ENCODE measurements around the gene ACKR2. TPM values are rescaled to one million over a fixed set of nuclear protein-coding genes. Genes with fewer than 3 reads are reported as not detected.

Gene ACKR2
- total RNA-seq, 1 experiment from 2014 or later: 0.76 TPM

GRCh38 chr3:42846685-42847522, 37.7 kb downstream of the ACKR2 start:
- H3K27me3 ChIP-seq (ENCODE audit: insufficient read depth, low read length): no peaks in the 10 kb centered on the region
- POLR2A ChIA-PET: no interaction called here
- no peaks in the 10 kb centered on the region for H4K20me1 ChIP-seq (ENCODE audit: insufficient read depth)
- intact Hi-C loops (cut with micrococcal nuclease): no loop called here
- H3K27ac ChIP-seq (ENCODE audit: low read depth, low read length): no peak overlapping the region
- H3K36me3 ChIP-seq (ENCODE audit: control insufficient read depth in 1 of 2, insufficient read depth in 2 of 2, low read length in 2 of 2): no peaks in the 10 kb centered on the region
- RAD21 ChIA-PET (ENCODE audit: low non-redundant PET in 1 of 2, low total read pairs in 2 of 2, uncharacterized antibody in 2 of 2, unreplicated experiment in 2 of 2): no interaction called here
- DNase-seq (ENCODE audit: low read depth, low spot score) (no peak), ATAC-seq (no peak)
- no peak overlapping the region for H3K4me3 ChIP-seq (replicated peaks in 1 of 2; ENCODE audit: low read depth in 1 of 2, low read length in 2 of 2)
- no peaks in the 10 kb centered on the region for H3K9me3 ChIP-seq (ENCODE audit: control insufficient read depth in 1 of 2, insufficient read depth in 1 of 2, low read depth in 1 of 2, low read length in 2 of 2)
- no peak for TF ChIP-seq ZBTB33 (IDR thresholded peaks at IDR 0.05; ENCODE audit: extremely low read depth, insufficient replicate concordance, low read length)
- no peak for TF ChIP-seq MAX (IDR thresholded peaks at IDR 0.05)
- TF ChIP-seq ZNF274 (IDR thresholded peaks at IDR 0.05; ENCODE audit: low read depth, low read length): no peak
- no peak for TF ChIP-seq EZH2 (IDR thresholded peaks at IDR 0.05)
- H3K4me1 ChIP-seq (ENCODE audit: control insufficient read depth in 1 of 2, insufficient read depth in 2 of 2, low read length in 2 of 2): no peaks in the 10 kb centered on the region
- H2AFZ ChIP-seq (ENCODE audit: low read depth, low read length, poor library complexity, severe bottlenecking): no peak overlapping the region
- no TSS peak for BruUV-seq (replicated peaks)
- no peak overlapping the region for H3K4me2 ChIP-seq (ENCODE audit: low read length)
- no peaks in the 10 kb centered on the region for H3K79me2 ChIP-seq (ENCODE audit: insufficient read depth, low read length)
- CTCF ChIA-PET: no interaction called here
- H3K9ac ChIP-seq (ENCODE audit: low read length): no peak overlapping the region
- no peaks in the 10 kb centered on the region for H3K9me2 ChIP-seq (ENCODE audit: insufficient read depth)

GRCh38 chr3:42847731-42848130, 38.5 kb downstream of the ACKR2 start:
- Histone ChIP-seq H3K9ac (ENCODE audit: low read length) (no peak overlapping the region), H3K9me3 (ENCODE audit: control insufficient read depth in 1 of 2, insufficient read depth in 1 of 2, low read depth in 1 of 2, low read length in 2 of 2) (no peaks in the 10 kb centered on the region), H3K4me3 (replicated peaks in 1 of 2; ENCODE audit: low read depth in 1 of 2, low read length in 2 of 2) (no peak overlapping the region), H2AFZ (ENCODE audit: low read depth, low read length, poor library complexity, severe bottlenecking) (no peak overlapping the region), H3K36me3 (ENCODE audit: control insufficient read depth in 1 of 2, insufficient read depth in 2 of 2, low read length in 2 of 2) (no peaks in the 10 kb centered on the region), H3K4me2 (ENCODE audit: low read length) (no peak overlapping the region), H3K27ac (ENCODE audit: low read depth, low read length) (no peak overlapping the region), H4K20me1 (ENCODE audit: insufficient read depth) (no peaks in the 10 kb centered on the region), H3K4me1 (ENCODE audit: control insufficient read depth in 1 of 2, insufficient read depth in 2 of 2, low read length in 2 of 2) (no peaks in the 10 kb centered on the region), H3K27me3 (ENCODE audit: insufficient read depth, low read length) (no peaks in the 10 kb centered on the region), H3K9me2 (ENCODE audit: insufficient read depth) (no peaks in the 10 kb centered on the region), H3K79me2 (ENCODE audit: insufficient read depth, low read length) (no peaks in the 10 kb centered on the region)
- RAD21 ChIA-PET (ENCODE audit: low non-redundant PET in 1 of 2, low total read pairs in 2 of 2, uncharacterized antibody in 2 of 2, unreplicated experiment in 2 of 2): no interaction called here
- BruUV-seq (replicated peaks): no TSS peak
- TF ChIP-seq EGR1 (IDR thresholded peaks at IDR 0.05; ENCODE audit: low read depth) (no peak), FOSL1 (IDR thresholded peaks at IDR 0.05; ENCODE audit: low read depth) (no peak), JUND (IDR thresholded peaks at IDR 0.05) (no peak), ZFX (IDR thresholded peaks at IDR 0.05) (no peak)
- POLR2A ChIA-PET: no interaction called here
- DNase-seq (ENCODE audit: low read depth, low spot score): no peak
- intact Hi-C loops (cut with micrococcal nuclease): no loop called here
- CTCF ChIA-PET: no interaction called here
- no peak for ATAC-seq
